Activated CD4-positive, alpha-beta T cell treated with anti-CD3 and anti-CD28 coated beads for 36 hours (primary cell): ENCODE data around the gene ILKAP. TPM values are rescaled to one million over a fixed set of nuclear protein-coding genes. Genes with fewer than 3 reads are reported as not detected.
"Not testable (repeated sequence)": the region's sequence is repeated elsewhere in the genome, so short reads cannot be mapped to it uniquely, and the experiment has no call there.

Experiments
- ATAC-seq: fragments of 200-7000 bp; cut with Tn5 transposase; one replicate; pipeline ENCODE4 v1.10.0; 2021; ENCODE audit warnings: mild to moderate bottlenecking, moderate library complexity
- CTCF ChIA-PET: fragments of 350-600 bp; sonication (Branson Sonifier 250); formaldehyde crosslinking; loops from one replicate; lab custom pipeline; 2021; ENCODE audit warnings: antibody characterized with exemption; lab: Charles Lee
- POLR2A ChIA-PET: fragments of 350-600 bp; sonication (Branson Sonifier 250); formaldehyde crosslinking; loops from one replicate; lab custom pipeline; 2021; ENCODE audit warnings: antibody characterized with exemption, inconsistent platforms; lab: Charles Lee
- DNase-seq: peaks from one replicate; pipeline ENCODE4 v3.0.0-alpha.2; 2020
- H3K27ac Mint-ChIP-seq: one replicate; pipeline ENCODE4 v1.8.0; 2021; ENCODE audit warnings: mixed read lengths
- H3K27me3 Mint-ChIP-seq: one replicate; pipeline ENCODE4 v1.8.0; 2021; ENCODE audit warnings: mixed read lengths
- H3K36me3 Mint-ChIP-seq: one replicate; pipeline ENCODE4 v1.8.0; 2021; ENCODE audit warnings: low read depth, mixed read lengths
- H3K4me1 Mint-ChIP-seq: one replicate; pipeline ENCODE4 v1.8.0; 2021; ENCODE audit warnings: mixed read lengths
- H3K4me3 Mint-ChIP-seq: one replicate; pipeline ENCODE4 v1.8.0; 2021; ENCODE audit warnings: mild to moderate bottlenecking, moderate library complexity, mixed read lengths
- H3K9me3 Mint-ChIP-seq: one replicate; pipeline ENCODE4 v1.8.0; 2021; ENCODE audit warnings: low read depth, mixed read lengths
- intact Hi-C, 2 experiments: fragments of 100-400 bp; cut with DNase I in 1 of 2; cut with micrococcal nuclease in 1 of 2; formaldehyde crosslinking; loops; one replicate each; pipeline versions ENCODE4 v1.14.2 to v1.15.1; 2022 to 2024; cut with DNase I, micrococcal nuclease
- total RNA-seq, 2 experiments: library from RNA; stranded (reverse); gene quantifications; one replicate each; pipeline ENCODE4 v1.2.3, GENCODE V29; 2021

The ILKAP gene
- total RNA-seq, 2 experiments from 2014 or later: 39.2 to 44.3 TPM

DNA sequence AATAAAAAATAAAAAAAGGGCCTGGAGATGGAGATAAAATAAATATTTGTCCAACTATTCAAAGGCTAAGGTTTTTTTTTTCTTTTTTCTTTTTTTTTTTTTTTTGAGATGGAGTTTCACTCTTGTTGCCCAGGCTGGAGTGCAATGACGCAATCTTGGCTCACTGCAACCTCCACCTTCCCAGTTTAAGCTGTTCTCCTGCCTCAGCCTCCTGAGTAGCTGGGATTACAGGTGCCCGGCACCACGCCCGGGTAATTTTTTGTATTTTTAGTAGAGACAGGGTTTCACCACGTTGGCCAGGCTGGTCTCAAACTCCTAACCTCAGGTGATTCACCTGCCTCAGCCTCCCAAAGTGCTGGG lies 32.4 kb downstream of the ILKAP start:
- intact Hi-C loops, POLR2A ChIA-PET, H3K27me3 Mint-ChIP-seq, ATAC-seq, H3K27ac Mint-ChIP-seq, H3K9me3 Mint-ChIP-seq, DNase-seq, H3K4me1 Mint-ChIP-seq, H3K4me3 Mint-ChIP-seq: not testable (repeated sequence)
- CTCF ChIA-PET: interaction anchor here (0.6 kb wide), 1 partner anchor 43 kb away, joined by 3 read pairs; no protein-coding TSS in a partner anchor
- peaks cover 38% of the 10 kb centered on the region for H3K36me3 Mint-ChIP-seq

DNA sequence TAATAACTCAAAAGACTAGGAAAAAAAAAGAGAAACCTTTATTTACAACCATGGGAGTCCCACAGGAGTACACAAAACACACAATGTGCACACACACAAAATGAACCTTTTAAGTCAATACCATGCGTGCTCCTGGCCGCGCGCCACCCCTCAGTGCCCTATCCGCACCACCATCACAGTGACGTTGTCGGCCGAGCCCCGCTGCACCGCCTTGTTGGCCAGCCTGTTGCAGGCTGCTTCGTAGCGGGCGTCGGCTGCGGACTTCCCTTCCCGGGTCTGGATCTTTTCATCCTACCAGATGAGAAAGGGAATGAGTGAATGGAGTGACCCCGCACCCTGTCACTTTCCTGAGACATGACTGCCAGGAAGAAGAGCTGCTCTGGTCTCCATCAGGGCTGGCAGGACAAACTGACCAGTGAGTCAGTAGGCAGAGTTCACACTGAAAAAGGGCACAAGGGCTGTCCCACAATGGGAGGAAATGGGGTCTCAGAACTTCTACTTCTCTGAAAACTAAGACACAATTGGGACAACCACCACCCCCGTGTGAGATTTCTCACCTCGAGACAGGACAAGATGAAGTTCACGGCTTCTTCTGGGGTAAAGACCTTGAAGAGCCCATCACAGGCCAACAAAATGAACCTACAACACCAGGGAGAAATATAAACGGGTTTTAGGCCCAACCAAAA lies 33.0 kb downstream of the ILKAP start:
- no peaks in the 10 kb centered on the region for H3K27me3 Mint-ChIP-seq
- ChIA-PET CTCF (no interaction called here), POLR2A (interaction anchor here (0.6 kb wide), 1 partner anchor 26 kb away, joined by 4 read pairs; no protein-coding TSS in a partner anchor)
- H3K27ac Mint-ChIP-seq: no peak overlapping the region
- ATAC-seq: no peak
- intact Hi-C loops: no loop called here
- no peaks in the 10 kb centered on the region for H3K9me3 Mint-ChIP-seq
- no peak overlapping the region for H3K4me3 Mint-ChIP-seq
- peaks cover 5% of the 10 kb centered on the region for H3K4me1 Mint-ChIP-seq
- DNase-seq: no peak
- peaks cover 38% of the 10 kb centered on the region for H3K36me3 Mint-ChIP-seq

DNA sequence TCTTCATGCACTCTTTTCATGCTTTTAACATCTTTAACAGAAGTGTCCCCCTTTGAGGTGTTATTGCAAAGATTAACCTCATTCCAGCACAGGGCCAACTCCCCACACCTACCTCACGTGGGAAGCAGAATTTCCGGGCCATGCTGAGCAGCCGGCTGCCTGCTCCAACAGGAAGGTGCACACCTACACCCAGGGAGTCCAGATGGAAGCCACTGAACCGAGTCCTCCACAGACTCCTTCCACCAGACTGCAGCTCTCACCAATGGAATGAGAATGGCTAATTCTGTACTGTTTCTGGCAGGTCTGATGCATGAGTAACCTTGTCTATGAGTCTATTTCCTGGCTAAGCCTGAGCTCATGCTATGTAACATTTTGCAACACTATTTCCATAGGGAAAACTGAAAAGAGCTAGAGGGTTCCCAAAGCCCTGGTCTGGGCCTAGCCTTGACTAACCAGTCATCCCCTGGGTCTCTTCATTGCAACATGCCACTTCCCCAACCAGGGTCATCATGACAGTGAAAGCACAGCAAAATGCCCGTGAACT lies 33.7 kb downstream of the ILKAP start:
- DNase-seq (no peak), ATAC-seq (peak; percentile 25)
- Mint-ChIP-seq H3K9me3 (no peaks in the 10 kb centered on the region), H3K36me3 (peaks cover 38% of the 10 kb centered on the region), H3K27me3 (peaks cover 6% of the 10 kb centered on the region), H3K4me3 (no peak overlapping the region), H3K4me1 (peaks cover 5% of the 10 kb centered on the region), H3K27ac (peak overlapping the region; percentile 40)
- intact Hi-C loops: loop anchor here in 1 of 2 experiments (10.0 kb wide), 1 partner anchor 95 kb away; no protein-coding TSS in a partner anchor
- ChIA-PET POLR2A (interaction anchor here (0.6 kb wide), 1 partner anchor 27 kb away, joined by 4 read pairs; no protein-coding TSS in a partner anchor), CTCF (no interaction called here)

DNA sequence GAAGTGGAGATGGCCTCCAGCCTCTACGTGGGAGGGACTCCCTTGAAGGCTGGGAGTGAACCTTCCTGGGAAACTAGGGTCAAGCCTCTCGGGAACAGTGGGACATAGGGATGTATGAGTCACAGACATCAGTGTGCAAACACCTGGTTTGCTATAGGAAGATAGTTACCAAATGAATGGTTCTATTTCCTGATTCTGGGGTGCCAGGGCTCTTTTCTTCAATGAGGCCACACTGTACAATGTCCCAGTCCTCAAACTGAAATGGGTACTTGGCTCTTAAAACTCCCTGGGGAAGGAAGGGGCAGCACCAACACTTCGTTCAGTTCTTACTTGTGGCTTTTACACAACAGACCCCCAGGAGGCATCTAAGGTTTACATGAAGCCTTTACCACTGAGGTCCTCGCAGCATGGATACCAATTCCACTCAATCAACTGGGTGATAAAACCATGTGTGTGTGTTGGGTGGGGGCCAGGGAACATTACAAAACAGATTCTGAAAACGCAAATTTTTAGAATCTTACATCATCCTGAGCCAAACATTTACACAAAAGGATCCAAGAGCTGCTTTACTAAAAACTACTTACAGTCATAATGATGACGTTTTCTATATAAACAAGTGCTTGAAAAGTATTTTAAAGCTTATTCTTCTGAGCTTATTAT lies 34.3 kb downstream of the ILKAP start:
- H3K27me3 Mint-ChIP-seq: peaks cover 10% of the 10 kb centered on the region
- H3K36me3 Mint-ChIP-seq: peaks cover 38% of the 10 kb centered on the region
- H3K9me3 Mint-ChIP-seq: no peaks in the 10 kb centered on the region
- POLR2A ChIA-PET: no interaction called here
- intact Hi-C loops: loop anchor here in 1 of 2 experiments (10.0 kb wide), 1 partner anchor 96 kb away; no protein-coding TSS in a partner anchor
- DNase-seq: no peak
- H3K4me3 Mint-ChIP-seq: no peak overlapping the region
- H3K27ac Mint-ChIP-seq: no peak overlapping the region
- H3K4me1 Mint-ChIP-seq: peaks cover 5% of the 10 kb centered on the region
- ATAC-seq: no peak
- CTCF ChIA-PET: no interaction called here

DNA sequence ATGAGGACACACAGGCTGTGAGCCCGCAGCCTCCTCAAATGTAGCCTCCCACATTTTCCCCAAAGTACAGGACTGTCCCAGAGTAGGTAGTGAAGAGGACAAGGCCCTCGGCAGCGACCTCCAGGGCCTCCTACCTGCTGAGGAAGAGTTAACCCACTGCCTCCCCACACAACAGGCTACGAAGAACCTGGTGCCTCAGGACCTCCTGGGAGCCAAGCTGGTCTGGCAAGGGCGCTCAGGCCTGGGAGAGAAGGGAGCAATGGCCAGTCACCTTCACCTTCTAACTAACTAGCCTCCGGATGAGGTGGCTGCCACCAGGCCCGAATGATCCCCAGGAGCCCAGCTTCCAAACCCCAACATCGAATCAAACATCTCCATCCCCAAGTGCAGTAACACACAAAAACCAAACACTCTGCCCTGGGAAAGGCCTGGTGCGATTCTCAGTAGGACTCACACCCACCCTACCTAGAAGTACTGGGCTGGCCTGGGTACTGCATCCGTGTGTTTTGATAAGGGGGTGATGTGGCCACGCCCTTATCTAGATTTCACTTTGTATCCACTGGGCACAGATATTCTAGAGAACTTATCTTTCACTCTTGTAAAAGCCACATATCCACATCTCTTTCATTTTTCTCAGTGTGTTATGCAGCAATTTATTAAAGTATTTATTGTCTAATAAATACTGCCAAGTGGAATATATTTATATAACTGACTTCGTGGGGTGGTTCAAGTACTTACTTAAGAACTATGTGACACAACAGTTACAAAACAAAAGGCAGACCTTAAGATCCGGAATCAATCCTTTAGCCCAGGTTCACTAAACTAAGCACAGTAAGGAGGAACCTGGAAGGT lies 35.1 kb downstream of the ILKAP start:
- ATAC-seq (no peak), DNase-seq (no peak)

DNA sequence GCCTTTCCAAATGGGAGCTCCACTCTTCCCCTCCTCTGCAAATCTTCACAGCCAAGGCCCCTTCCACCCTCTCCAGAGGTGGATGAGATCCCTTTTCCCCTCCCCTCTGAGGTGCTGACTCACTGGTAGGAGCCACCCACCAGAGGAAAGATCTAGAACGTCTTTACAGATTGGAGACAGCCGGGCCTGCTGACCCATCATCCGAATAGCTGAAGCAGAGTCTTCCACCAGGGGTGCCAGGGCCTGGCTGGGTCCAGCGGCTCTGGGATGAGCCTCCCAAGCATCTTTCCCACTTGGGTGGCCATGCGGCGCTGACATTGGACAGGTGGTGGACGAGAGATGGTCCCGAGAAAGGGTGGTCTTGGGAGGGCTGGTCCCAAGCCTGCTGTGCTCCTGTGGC lies 35.7 kb downstream of the ILKAP start:
- DNase-seq (no peak), ATAC-seq (no peak)
- Mint-ChIP-seq H3K4me1 (peaks cover 5% of the 10 kb centered on the region), H3K27me3 (peaks cover 12% of the 10 kb centered on the region), H3K4me3 (no peak overlapping the region), H3K36me3 (peaks cover 26% of the 10 kb centered on the region), H3K27ac (no peak overlapping the region), H3K9me3 (no peaks in the 10 kb centered on the region)
- intact Hi-C loops: loop anchor here in 1 of 2 experiments (10.0 kb wide), 1 partner anchor 97 kb away; no protein-coding TSS in a partner anchor
- CTCF ChIA-PET: no interaction called here
- POLR2A ChIA-PET: no interaction called here

More for the DNA sequence above, 35.1 kb downstream of the ILKAP start:
- intact Hi-C loops: loop anchor here in 1 of 2 experiments (10.0 kb wide), 1 partner anchor 96 kb away; no protein-coding TSS in a partner anchor
- Mint-ChIP-seq H3K4me1 (peaks cover 5% of the 10 kb centered on the region), H3K9me3 (no peaks in the 10 kb centered on the region), H3K27ac (no peak overlapping the region), H3K4me3 (no peak overlapping the region), H3K36me3 (peaks cover 33% of the 10 kb centered on the region), H3K27me3 (peaks cover 10% of the 10 kb centered on the region)
- ChIA-PET CTCF (no interaction called here), POLR2A (no interaction called here)

DNA sequence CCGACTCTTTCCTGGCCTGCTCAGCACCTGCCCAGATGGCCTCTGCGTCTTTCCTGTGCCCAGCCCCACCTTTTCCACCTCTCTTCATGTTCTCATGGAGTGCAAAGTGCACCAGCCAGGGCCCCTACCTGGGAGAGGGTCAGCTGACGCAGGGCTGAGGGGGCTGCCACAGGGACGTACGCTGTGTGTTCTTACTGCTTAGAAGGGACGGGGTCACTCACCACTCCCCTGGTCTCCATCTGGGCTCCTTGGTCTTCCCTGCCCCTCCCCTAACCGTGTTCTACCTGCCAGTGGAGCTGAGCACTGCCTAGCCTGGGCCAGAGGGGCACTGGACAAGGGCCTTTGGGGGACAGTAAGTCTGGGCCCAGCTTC lies 36.2 kb downstream of the ILKAP start:
- no peak overlapping the region for H3K27ac Mint-ChIP-seq
- H3K4me1 Mint-ChIP-seq: peaks cover 5% of the 10 kb centered on the region
- H3K27me3 Mint-ChIP-seq: peaks cover 12% of the 10 kb centered on the region
- ATAC-seq: no peak
- ChIA-PET POLR2A (no interaction called here), CTCF (no interaction called here)
- intact Hi-C loops: loop anchor here in 1 of 2 experiments (10.0 kb wide), 1 partner anchor 97 kb away; no protein-coding TSS in a partner anchor
- H3K4me3 Mint-ChIP-seq: no peak overlapping the region
- DNase-seq: no peak
- peaks cover 22% of the 10 kb centered on the region for H3K36me3 Mint-ChIP-seq
- no peaks in the 10 kb centered on the region for H3K9me3 Mint-ChIP-seq

DNA sequence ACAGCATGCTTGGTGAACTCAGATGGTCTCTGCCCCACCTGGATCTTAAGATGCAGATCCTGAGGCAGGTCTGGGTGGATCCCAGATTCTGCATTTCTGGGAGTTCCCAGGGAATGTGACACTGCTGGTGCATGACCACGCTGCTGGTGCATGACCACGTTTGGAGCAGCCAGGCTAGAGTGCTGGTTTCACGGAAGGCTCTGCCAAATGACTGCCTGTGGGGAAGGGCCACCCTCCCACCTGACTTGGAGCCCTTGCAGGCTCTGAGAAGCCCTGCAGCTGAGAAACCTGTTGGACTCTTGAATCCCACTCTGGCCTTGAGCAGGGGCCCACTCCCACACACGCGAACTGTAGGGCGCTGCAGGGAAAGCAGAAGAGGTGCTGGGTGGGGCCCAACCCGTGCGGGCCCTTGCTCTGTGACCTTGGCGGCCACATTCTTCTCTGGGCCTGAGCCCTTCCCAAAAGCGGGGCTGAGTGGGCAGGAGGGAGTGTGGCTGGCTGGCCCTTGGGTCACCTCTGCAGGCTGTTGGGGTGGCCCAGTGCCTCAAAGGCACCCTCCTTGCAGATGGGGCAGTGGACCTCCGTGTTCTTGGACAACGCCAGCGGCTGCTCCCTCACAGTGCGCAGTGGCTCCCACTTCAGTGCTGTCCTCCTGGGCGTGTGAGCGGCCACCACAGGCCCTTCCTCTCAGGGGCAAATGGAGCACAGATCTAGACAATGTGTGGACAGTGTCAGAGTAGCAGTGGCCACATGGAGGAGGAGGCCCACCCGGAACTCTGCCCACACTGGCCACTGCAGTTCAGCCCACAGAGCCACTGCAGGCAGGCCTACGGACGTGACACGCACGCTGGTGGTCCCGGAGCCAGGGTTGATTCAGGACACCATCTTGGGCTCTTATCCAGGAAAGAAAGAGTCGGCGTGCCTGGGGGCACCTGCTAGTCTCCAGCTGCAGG lies 36.8 kb downstream of the ILKAP start:
- intact Hi-C loops: loop anchor here in 1 of 2 experiments (10.0 kb wide), 1 partner anchor 98 kb away; no protein-coding TSS in a partner anchor
- POLR2A ChIA-PET: no interaction called here
- CTCF ChIA-PET: no interaction called here
- peaks cover 12% of the 10 kb centered on the region for H3K27me3 Mint-ChIP-seq
- ATAC-seq (no peak), DNase-seq (no peak)
- H3K4me3 Mint-ChIP-seq: no peak overlapping the region
- H3K27ac Mint-ChIP-seq: no peak overlapping the region
- no peaks in the 10 kb centered on the region for H3K9me3 Mint-ChIP-seq
- peaks cover 5% of the 10 kb centered on the region for H3K4me1 Mint-ChIP-seq
- H3K36me3 Mint-ChIP-seq: peaks cover 16% of the 10 kb centered on the region

DNA sequence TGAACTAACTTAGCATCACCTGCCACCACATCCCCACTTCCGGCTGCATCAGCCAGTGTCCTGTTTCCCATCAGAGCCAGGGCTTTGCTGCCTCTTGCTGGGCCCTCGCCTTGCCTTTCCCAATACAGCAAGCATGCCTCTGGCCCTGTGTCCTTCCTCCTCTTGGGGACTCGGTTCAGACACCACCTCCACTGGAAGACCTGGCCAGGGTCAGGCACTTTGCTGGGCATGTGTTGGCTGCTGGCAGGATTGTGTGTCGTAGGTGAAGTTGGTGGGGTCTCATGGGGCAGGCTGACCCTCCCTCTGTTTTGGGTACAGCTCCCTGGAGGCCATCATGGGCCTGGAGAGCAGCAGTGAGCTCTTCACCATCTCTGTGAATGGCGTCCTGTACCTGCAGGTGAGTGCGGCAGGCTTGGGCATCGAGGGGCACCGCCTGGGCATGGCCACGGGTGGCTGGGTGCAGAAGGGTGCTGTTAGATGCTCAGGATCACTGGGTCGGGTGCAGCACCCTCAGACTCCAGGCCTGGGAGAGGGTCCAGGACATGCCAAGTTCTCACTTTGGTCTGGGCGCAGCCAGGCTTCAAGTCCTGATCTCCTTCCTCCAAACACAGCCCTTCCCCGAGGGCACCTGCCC lies 38.1 kb downstream of the ILKAP start:
- ATAC-seq (no peak), DNase-seq (no peak)
- H3K36me3 Mint-ChIP-seq: peaks cover 10% of the 10 kb centered on the region
- POLR2A ChIA-PET: no interaction called here
- peaks cover 5% of the 10 kb centered on the region for H3K4me1 Mint-ChIP-seq
- peaks cover 18% of the 10 kb centered on the region for H3K27me3 Mint-ChIP-seq
- CTCF ChIA-PET: interaction anchor here (1.7 kb wide), 1 partner anchor 11 kb away, joined by 5 read pairs; no protein-coding TSS in a partner anchor
- no peaks in the 10 kb centered on the region for H3K9me3 Mint-ChIP-seq
- no peak overlapping the region for H3K27ac Mint-ChIP-seq
- no peak overlapping the region for H3K4me3 Mint-ChIP-seq
- intact Hi-C loops: loop anchor here in 1 of 2 experiments (10.0 kb wide), 1 partner anchor 99 kb away; no protein-coding TSS in a partner anchor

DNA sequence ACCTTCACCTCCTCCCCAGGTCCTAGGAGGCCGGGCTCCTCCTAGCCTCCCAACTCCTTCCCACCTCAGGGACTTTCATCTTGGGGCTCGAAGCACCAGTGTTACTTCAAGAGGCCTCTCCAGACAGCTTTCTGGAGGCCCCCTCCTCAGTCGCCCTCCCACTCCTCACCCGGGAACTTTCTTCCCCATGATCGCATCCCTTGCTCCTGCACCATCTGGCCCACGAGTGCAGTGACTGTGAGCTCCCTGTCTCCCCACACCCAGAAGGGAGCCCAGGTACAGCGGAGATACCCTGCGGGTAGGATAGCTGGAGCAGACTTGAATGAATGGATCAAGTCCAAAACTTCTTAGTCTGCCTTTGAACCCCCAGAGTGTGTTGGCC lies 38.6 kb downstream of the ILKAP start:
- DNase-seq (no peak), ATAC-seq (no peak)
- ChIA-PET CTCF (interaction anchor here (1.7 kb wide), 1 partner anchor 12 kb away, joined by 5 read pairs; no protein-coding TSS in a partner anchor), POLR2A (no interaction called here)
- Mint-ChIP-seq H3K27ac (no peak overlapping the region), H3K4me3 (no peak overlapping the region), H3K9me3 (no peaks in the 10 kb centered on the region), H3K27me3 (peaks cover 19% of the 10 kb centered on the region), H3K4me1 (peaks cover 4% of the 10 kb centered on the region), H3K36me3 (peaks cover 6% of the 10 kb centered on the region)
- intact Hi-C loops: loop anchor here in 1 of 2 experiments (10.0 kb wide), 1 partner anchor 100 kb away; no protein-coding TSS in a partner anchor
